H1 (cell line): ENCODE data around the gene ZBTB47. TPM values are rescaled to one million over a fixed set of nuclear protein-coding genes. Genes with fewer than 3 reads are reported as not detected.

Experiments used
- CTCF ChIA-PET: fragments of 300-600 bp; sonication (Branson Sonifier 250); formaldehyde crosslinking; loops from one replicate; lab custom pipeline; 2021; ENCODE audit not compliant: partially characterized antibody; lab: Charles Lee
- POLR2A ChIA-PET: fragments of 300-600 bp; sonication (Branson Sonifier 250); formaldehyde crosslinking; loops from one replicate; lab custom pipeline; 2021; ENCODE audit warnings: inconsistent platforms; ENCODE audit not compliant: partially characterized antibody; lab: Charles Lee
- DNase-seq, 2 experiments: peaks; one replicate each; pipeline versions ENCODE4 v3.0.0 to v3.0.0-alpha.2; 2010 to 2022; ENCODE audit warnings: low spot score in 2 of 2, low read depth in 1 of 2, mixed read lengths in 1 of 2
- FAIRE-seq: peaks from 2 replicates; lab custom pipeline; 2011; peaks lifted over from hg19 to GRCh38; lab: Jason Lieb, UNC
- H2AFZ ChIP-seq: 2 replicates; pipeline ENCODE4 v1.8.1; 2012; ENCODE audit warnings: low read length, inconsistent platforms
- H2AK5ac ChIP-seq: 2 replicates; pipeline ENCODE4 v1.6.1; 2013; ENCODE audit warnings: low read depth, low read length
- H2BK120ac ChIP-seq: replicated peaks from 2 replicates; pipeline ENCODE3; 2013; ENCODE audit warnings: low read depth, low read length, inconsistent platforms
- H2BK12ac ChIP-seq: 2 replicates; pipeline ENCODE4 v1.6.1; 2013; ENCODE audit warnings: low read depth, low read length
- H2BK15ac ChIP-seq: 2 replicates; pipeline ENCODE4 v1.6.1; 2013; ENCODE audit warnings: low read length
- H2BK20ac ChIP-seq: 2 replicates; pipeline ENCODE4 v1.6.1; 2013; ENCODE audit warnings: low read length
- H2BK5ac ChIP-seq: 2 replicates; pipeline ENCODE4 v1.6.1; 2013; ENCODE audit warnings: low read depth, low read length
- H3K14ac ChIP-seq: 2 replicates; pipeline ENCODE4 v1.6.1; 2013; ENCODE audit warnings: inconsistent platforms; ENCODE audit not compliant: insufficient read length
- H3K18ac ChIP-seq: 2 replicates; pipeline ENCODE4 v1.6.1; 2013; ENCODE audit warnings: low read length; ENCODE audit errors: extremely low read depth
- H3K23ac ChIP-seq: 2 replicates; pipeline ENCODE4 v1.6.1; 2013; ENCODE audit warnings: inconsistent platforms; ENCODE audit not compliant: insufficient read length
- H3K23me2 ChIP-seq: 2 replicates; pipeline ENCODE4 v1.6.1; 2013; ENCODE audit warnings: low read depth, low read length
- H3K27ac ChIP-seq: 2 replicates; pipeline ENCODE4 v1.6.1; 2011; ENCODE audit warnings: low read depth, low read length, inconsistent platforms
- H3K27me3 ChIP-seq, 4 experiments: replicated peaks in 1 of 4; 1 replicate in 1 of 4; 2 replicates in 3 of 4; pipeline versions ENCODE4 v1.6.1 to v1.8.1; 2011 to 2013; ENCODE audit warnings: low read length in 3 of 4, mild to moderate bottlenecking in 3 of 4, inconsistent platforms in 2 of 4, mixed read lengths in 2 of 4, moderate library complexity in 1 of 4; ENCODE audit not compliant: control insufficient read depth in 3 of 4, insufficient read depth in 3 of 4; ENCODE audit errors: extremely low read depth in 1 of 4
- H3K36me3 ChIP-seq, 4 experiments: 2 replicates each; pipeline versions ENCODE4 v1.6.1 to v1.8.1; 2011 to 2013; ENCODE audit warnings: mild to moderate bottlenecking in 4 of 4, low read length in 3 of 4, moderate library complexity in 2 of 4, control low read depth in 1 of 4, inconsistent platforms in 1 of 4; ENCODE audit not compliant: insufficient read depth in 4 of 4, control insufficient read depth in 2 of 4
- H3K4ac ChIP-seq: replicated peaks from 2 replicates; pipeline ENCODE3; 2013; ENCODE audit warnings: low read length, low read depth, mixed read lengths, inconsistent platforms; ENCODE audit not compliant: insufficient read length
- H3K4me1 ChIP-seq, 4 experiments: replicated peaks in 1 of 4; 1 replicate in 1 of 4; 2 replicates in 3 of 4; pipeline versions ENCODE4 v1.6.1 to v1.8.1; 2011 to 2013; ENCODE audit warnings: low read length in 3 of 4, inconsistent platforms in 2 of 4, mixed read lengths in 1 of 4; ENCODE audit not compliant: insufficient read depth in 4 of 4, control insufficient read depth in 3 of 4
- H3K4me2 ChIP-seq, 2 experiments: 2 replicates each; pipeline versions ENCODE4 v1.6.1 to v1.8.1; 2011 to 2013; ENCODE audit warnings: low read depth in 2 of 2, low read length in 2 of 2, control low read depth in 1 of 2, inconsistent platforms in 1 of 2, mild to moderate bottlenecking in 1 of 2; ENCODE audit not compliant: insufficient read depth in 1 of 2
- H3K4me3 ChIP-seq, 4 experiments: fragments of 200-600, 300-600 bp in 1 of 4; sonication (generic), shearing (Covaris generic), sonication (Bioruptor Twin) in 1 of 4; 2 replicates each; pipeline versions ENCODE4 v1.5.1 to v1.8.1; 2011 to 2016; ENCODE audit warnings: low read length in 4 of 4, low read depth in 3 of 4, control low read depth in 2 of 4, inconsistent platforms in 2 of 4, mild to moderate bottlenecking in 2 of 4, mixed read lengths in 1 of 4, moderate library complexity in 1 of 4; ENCODE audit not compliant: insufficient read depth in 2 of 4; ENCODE audit errors: extremely low read depth in 1 of 4
- H3K56ac ChIP-seq: replicated peaks from 2 replicates; pipeline ENCODE3; 2013; ENCODE audit warnings: low read depth, mild to moderate bottlenecking, mixed read lengths, low read length, inconsistent platforms; ENCODE audit not compliant: insufficient read length
- H3K79me1 ChIP-seq: 2 replicates; pipeline ENCODE4 v1.6.1; 2013; ENCODE audit warnings: low read depth, low read length, control low read depth
- H3K79me2 ChIP-seq, 2 experiments: 2 replicates each; pipeline versions ENCODE4 v1.6.1 to v1.8.1; 2012 to 2013; ENCODE audit warnings: low read length in 2 of 2, mild to moderate bottlenecking in 2 of 2, inconsistent platforms in 1 of 2; ENCODE audit not compliant: insufficient read depth in 2 of 2, control insufficient read depth in 1 of 2
- H3K9ac ChIP-seq, 4 experiments: replicated peaks in 1 of 4; 1 replicate in 1 of 4; 2 replicates in 3 of 4; pipeline versions ENCODE4 v1.6.1 to v1.8.1; 2011 to 2013; ENCODE audit warnings: low read depth in 3 of 4, low read length in 3 of 4, control low read depth in 2 of 4, mild to moderate bottlenecking in 2 of 4, moderate library complexity in 2 of 4, inconsistent platforms in 1 of 4; ENCODE audit errors: extremely low read depth in 1 of 4
- H3K9me3 ChIP-seq, 2 experiments: 2 replicates each; pipeline versions ENCODE4 v1.6.1 to v1.8.1; 2012 to 2013; ENCODE audit warnings: mild to moderate bottlenecking in 2 of 2, moderate library complexity in 2 of 2, control low read depth in 1 of 2, inconsistent platforms in 1 of 2, low read depth in 1 of 2, low read length in 1 of 2, mixed read lengths in 1 of 2; ENCODE audit not compliant: insufficient read depth in 2 of 2
- H4K20me1 ChIP-seq, 2 experiments: replicated peaks in 1 of 2; 2 replicates each; pipeline versions ENCODE3 to v1.8.1; 2011 to 2013; ENCODE audit warnings: inconsistent platforms in 2 of 2, low read length in 2 of 2, mild to moderate bottlenecking in 1 of 2; ENCODE audit not compliant: insufficient read depth in 2 of 2, control insufficient read depth in 1 of 2
- H4K5ac ChIP-seq: 2 replicates; pipeline ENCODE4 v1.6.1; 2013; ENCODE audit warnings: low read length, low read depth, mixed read lengths, inconsistent platforms; ENCODE audit not compliant: insufficient read length
- H4K8ac ChIP-seq: 2 replicates; pipeline ENCODE4 v1.8.0; 2013; ENCODE audit warnings: mild to moderate bottlenecking, moderate library complexity, low read length, inconsistent platforms; ENCODE audit not compliant: insufficient read depth; ENCODE audit errors: extremely low read depth
- H4K91ac ChIP-seq: replicated peaks from 2 replicates; pipeline ENCODE3; 2013; ENCODE audit warnings: low read length, mixed read lengths, inconsistent platforms; ENCODE audit not compliant: insufficient read length
- CBX8 ChIP-seq: fragments of 300-800, 300-1000 bp; sonication (generic); IDR thresholded peaks from 2 replicates; pipeline ENCODE4 v1.7.1; 2016; ENCODE audit warnings: low read depth, low read length, borderline replicate concordance
- PHF8 ChIP-seq: fragments of 200-600 bp; sonication (generic); conservative IDR thresholded peaks from 2 replicates; pipeline ENCODE4 v1.7.1; 2012; ENCODE audit warnings: low read depth, mild to moderate bottlenecking, inconsistent platforms, low read length, moderate library complexity
- TAF1 ChIP-seq: IDR thresholded peaks from 2 replicates; pipeline ENCODE4 v1.6.1; 2011; ENCODE audit warnings: mild to moderate bottlenecking, low read depth, low read length
- WGBS, 2 experiments: shearing (Covaris generic) in 1 of 2; methylation state at CpG; one replicate each; pipeline versions ENCODE4 v1.1.6 to v1.1.7; 2013 to 2015; ENCODE audit warnings: low lambda C conversion rate in 2 of 2, mixed read lengths in 2 of 2, inconsistent platforms in 1 of 2, low coverage in 1 of 2, missing lambda C conversion rate in 1 of 2; ENCODE audit not compliant: insufficient replicate concordance in 2 of 2, insufficient coverage in 1 of 2, insufficient read length in 1 of 2; ENCODE audit errors: extremely low coverage in 1 of 2, missing lambda C conversion rate in 1 of 2; 5-methylcytosine and 5-hydroxymethylcytosine counted together
- polyA plus RNA-seq, 7 experiments: library from polyadenylated mRNA; depleted of rRNA in 3 of 7; stranded (reverse) in 5 of 7; unstranded in 2 of 7; fragments of >200 nt in 5 of 7; fragments of 200-250 nt in 2 of 7; gene quantifications; 1 replicate in 5 of 7; 2 replicates in 1 of 7; 4 replicates in 1 of 7; pipeline versions ENCODE4 v1.2.1 to v1.2.3, GENCODE V29; 2011 to 2013; ENCODE audit warnings: missing spikeins in 2 of 7, mixed read lengths in 2 of 7
- total RNA-seq: library from RNA; stranded (reverse); fragmentation: NEBNext Ultra II Directional; extraction: Animal tissue kit (Norgen Biotek cat#: 25700); gene quantifications from 2 replicates; pipeline ENCODE4 v1.2.1, GENCODE V29; 2021
- TF ChIP-seq, protein P1 (sequence below): IDR thresholded peaks from 2 replicates; pipeline ENCODE4 v1.6.1; 2011; ENCODE audit warnings: low read length, improper control_type of control experiment

ZBTB47 gene
- total and polyA plus RNA-seq, 2 of the 8 experiments (the other 6 are each of a cell fraction or from before 2014, with no cell fraction given) = 2.8 to 4.1 TPM

DNA sequence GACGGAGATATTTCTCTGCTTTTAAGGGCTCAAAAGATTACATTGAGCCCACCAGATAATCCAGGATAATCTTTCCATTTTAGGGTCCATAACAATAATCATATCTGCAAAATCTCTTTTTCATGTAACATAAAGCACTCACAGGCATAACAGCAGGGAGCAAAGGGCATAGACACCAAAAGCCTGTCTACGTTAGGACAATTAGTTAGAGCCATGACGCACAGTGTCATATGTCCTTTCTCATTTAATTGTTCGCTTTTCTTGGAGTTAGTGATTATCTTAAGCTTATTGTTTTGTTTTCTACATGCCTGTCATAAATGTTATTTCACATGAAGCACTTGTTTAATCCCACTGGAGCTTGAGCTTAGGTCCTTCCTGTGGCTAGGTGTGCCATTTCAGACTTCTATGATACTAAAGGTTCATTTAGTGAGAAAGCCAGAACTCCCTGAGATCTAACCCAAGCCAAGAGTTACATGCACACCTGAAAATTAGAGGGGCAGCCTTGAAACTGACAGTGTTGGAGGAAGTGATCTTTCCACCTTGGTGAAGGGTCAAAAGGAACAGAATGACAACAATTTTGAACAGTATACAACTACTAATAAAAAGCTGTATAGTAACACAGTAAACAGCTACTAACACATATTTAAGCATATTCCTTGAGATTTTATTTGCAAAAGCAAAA is 60.8 kb downstream of the ZBTB47 start:
- no peaks in the 10 kb centered on the region for H3K36me3 ChIP-seq
- H2BK5ac ChIP-seq = no peak overlapping the region
- H3K4me2 ChIP-seq = no peak overlapping the region
- H3K27me3 ChIP-seq = no peaks in the 10 kb centered on the region
- H3K56ac ChIP-seq = no peak overlapping the region
- no peak overlapping the region for H2AK5ac ChIP-seq
- H3K4ac ChIP-seq = no peak overlapping the region
- H4K20me1 ChIP-seq = no peaks in the 10 kb centered on the region
- no peak overlapping the region for H3K23ac ChIP-seq
- H3K9me3 ChIP-seq = no peaks in the 10 kb centered on the region
- H2BK15ac ChIP-seq = no peak overlapping the region
- 91% methylated on average over 4 of the region's 4 CpGs; no CpG with 5 or more reads in 1 of the 2 experiments for WGBS, 2 experiments
- FAIRE-seq (no peak), DNase-seq (no peak)
- no peak overlapping the region for H2AFZ ChIP-seq
- no peaks in the 10 kb centered on the region for H3K23me2 ChIP-seq
- no peak overlapping the region for H3K18ac ChIP-seq
- H3K4me1 ChIP-seq = no peaks in the 10 kb centered on the region; a peak in 2 of 7 replicates
- no peak overlapping the region for H2BK12ac ChIP-seq
- no peak overlapping the region for H2BK20ac ChIP-seq
- H2BK120ac ChIP-seq = no peak overlapping the region
- ChIA-PET POLR2A (interaction anchor here (2.3 kb wide), 1 partner anchor 11 kb away, joined by 9 read pairs; the partner anchor contains the start of gene HHATL), CTCF (interaction anchor here (1.1 to 11.4 kb wide), 6 partner anchors 9 to 59 kb away, joined by 3 to 53 read pairs (median 5); no protein-coding TSS in a partner anchor)
- H3K9ac ChIP-seq = no peak overlapping the region
- H3K14ac ChIP-seq = no peak overlapping the region
- no peak overlapping the region for H3K4me3 ChIP-seq
- H4K5ac ChIP-seq = no peak overlapping the region
- no peak overlapping the region for H4K8ac ChIP-seq
- no peaks in the 10 kb centered on the region for H3K79me1 ChIP-seq
- no peak overlapping the region for H3K27ac ChIP-seq
- H3K79me2 ChIP-seq = no peaks in the 10 kb centered on the region
- TF ChIP-seq, protein P1, sequence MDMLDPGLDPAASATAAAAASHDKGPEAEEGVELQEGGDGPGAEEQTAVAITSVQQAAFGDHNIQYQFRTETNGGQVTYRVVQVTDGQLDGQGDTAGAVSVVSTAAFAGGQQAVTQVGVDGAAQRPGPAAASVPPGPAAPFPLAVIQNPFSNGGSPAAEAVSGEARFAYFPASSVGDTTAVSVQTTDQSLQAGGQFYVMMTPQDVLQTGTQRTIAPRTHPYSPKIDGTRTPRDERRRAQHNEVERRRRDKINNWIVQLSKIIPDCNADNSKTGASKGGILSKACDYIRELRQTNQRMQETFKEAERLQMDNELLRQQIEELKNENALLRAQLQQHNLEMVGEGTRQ = no peak
- no peak for TF ChIP-seq CBX8
- no peak for TF ChIP-seq PHF8
- no peak for TF ChIP-seq TAF1
- H4K91ac ChIP-seq = no peak overlapping the region
